ENCODE data around the gene VASH1.

VASH1 gene

GRCh38 chr14:76742966-76743365 is 18.3 kb upstream of the VASH1 start:
- H3K4me3 ChIP-seq (ENCODE audit: low read depth, low read length): no peak overlapping the region
- no peak for TF ChIP-seq CTCF (IDR thresholded peaks at IDR 0.05; ENCODE audit: low read depth, low read length)

- H3K4me3 ChIP-seq (ENCODE audit: low read depth, low read length): no peak overlapping the region
- TF ChIP-seq CTCF (IDR thresholded peaks at IDR 0.05; ENCODE audit: low read depth, low read length): no peak
Measured at GRCh38 chr14:76752744-76753143, 8.5 kb upstream of the VASH1 start.

- no peak overlapping the region for H3K4me3 ChIP-seq (ENCODE audit: low read depth, low read length)
- no peak for TF ChIP-seq CTCF (IDR thresholded peaks at IDR 0.05; ENCODE audit: low read depth, low read length)
Measured at GRCh38 chr14:76753541-76754198, 7.6 kb upstream of the VASH1 start.

- TF ChIP-seq CTCF (IDR thresholded peaks at IDR 0.05; ENCODE audit: low read depth, low read length): no peak
- H3K4me3 ChIP-seq (ENCODE audit: low read depth, low read length): no peak overlapping the region
Measured at GRCh38 chr14:76754586-76754985, 6.7 kb upstream of the VASH1 start.

GRCh38 chr14:76755610-76756370 is 5.5 kb upstream of the VASH1 start:
- no peak for TF ChIP-seq CTCF (IDR thresholded peaks at IDR 0.05; ENCODE audit: low read depth, low read length)
- H3K4me3 ChIP-seq (ENCODE audit: low read depth, low read length): no peak overlapping the region

- no peak for TF ChIP-seq CTCF (IDR thresholded peaks at IDR 0.05; ENCODE audit: low read depth, low read length)
- H3K4me3 ChIP-seq (ENCODE audit: low read depth, low read length): no peak overlapping the region
Measured at GRCh38 chr14:76756371-76756750, 4.9 kb upstream of the VASH1 start.

GRCh38 chr14:76759589-76759988 is 1.7 kb upstream of the VASH1 start:
- H3K4me3 ChIP-seq (ENCODE audit: low read depth, low read length): no peak overlapping the region
- TF ChIP-seq CTCF (IDR thresholded peaks at IDR 0.05; ENCODE audit: low read depth, low read length): no peak

Data from WI38 (cell line).